Esophagus muscularis mucosa (tissue), 4 donors: Measurements from ENCODE around the gene CCDC82.
A peak's percentile ranks its signal among the peaks of the same experiment; 100 is the strongest.

Source experiments
- EP300 ChIP-seq: sonication (generic); formaldehyde crosslinking; IDR thresholded peaks from one replicate; pipeline ENCODE4 v1.6.1; 2017; ENCODE audit warnings: antibody characterized with exemption
- POLR2AphosphoS5 ChIP-seq, 2 donors: sonication (generic); formaldehyde crosslinking; IDR thresholded peaks; one replicate each; pipeline ENCODE4 v1.6.1; 2017; ENCODE audit warnings: antibody characterized with exemption in 2 of 2
- TF ChIP-seq, protein P1 (sequence below), 3 experiments: fragments of 200-600 bp in 2 of 3; fragments of 450-650 bp in 1 of 3; sonication (generic) in 2 of 3; IDR thresholded peaks; one replicate each; pipeline ENCODE4 v1.5.1; 2017 to 2019; ENCODE audit warnings: antibody characterized with exemption in 3 of 3, mild to moderate bottlenecking in 2 of 3, moderate library complexity in 1 of 3

DNA sequence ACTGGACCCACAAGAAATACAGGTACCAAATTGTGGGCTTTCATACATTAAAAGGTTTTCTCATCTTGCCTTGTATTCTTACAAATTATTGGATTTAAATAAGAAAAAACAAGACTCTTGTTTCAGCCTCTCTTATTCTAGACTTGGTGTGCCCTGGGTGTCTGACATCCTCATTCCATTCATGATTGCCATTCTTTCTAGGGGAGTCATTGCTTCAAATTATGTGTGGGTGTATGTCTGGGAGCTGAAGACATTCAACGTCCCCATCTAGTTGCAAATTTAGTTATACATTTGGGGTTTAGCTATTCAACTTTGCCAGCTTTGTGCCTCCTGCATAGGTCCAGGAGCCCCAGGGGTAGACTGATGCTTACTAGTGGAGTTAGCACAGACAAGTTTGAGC, 64.8 kb downstream of the CCDC82 start:
- no peak for TF ChIP-seq EP300
- TF ChIP-seq, protein P1, sequence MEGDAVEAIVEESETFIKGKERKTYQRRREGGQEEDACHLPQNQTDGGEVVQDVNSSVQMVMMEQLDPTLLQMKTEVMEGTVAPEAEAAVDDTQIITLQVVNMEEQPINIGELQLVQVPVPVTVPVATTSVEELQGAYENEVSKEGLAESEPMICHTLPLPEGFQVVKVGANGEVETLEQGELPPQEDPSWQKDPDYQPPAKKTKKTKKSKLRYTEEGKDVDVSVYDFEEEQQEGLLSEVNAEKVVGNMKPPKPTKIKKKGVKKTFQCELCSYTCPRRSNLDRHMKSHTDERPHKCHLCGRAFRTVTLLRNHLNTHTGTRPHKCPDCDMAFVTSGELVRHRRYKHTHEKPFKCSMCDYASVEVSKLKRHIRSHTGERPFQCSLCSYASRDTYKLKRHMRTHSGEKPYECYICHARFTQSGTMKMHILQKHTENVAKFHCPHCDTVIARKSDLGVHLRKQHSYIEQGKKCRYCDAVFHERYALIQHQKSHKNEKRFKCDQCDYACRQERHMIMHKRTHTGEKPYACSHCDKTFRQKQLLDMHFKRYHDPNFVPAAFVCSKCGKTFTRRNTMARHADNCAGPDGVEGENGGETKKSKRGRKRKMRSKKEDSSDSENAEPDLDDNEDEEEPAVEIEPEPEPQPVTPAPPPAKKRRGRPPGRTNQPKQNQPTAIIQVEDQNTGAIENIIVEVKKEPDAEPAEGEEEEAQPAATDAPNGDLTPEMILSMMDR (IDR thresholded peaks at IDR 0.05): no peak
- peak in 1 of 2 donors; percentile 61 for TF ChIP-seq POLR2AphosphoS5 (IDR thresholded peaks at IDR 0.05)
